NB4 (cell line): ENCODE results near the gene REPS2.

Experiments used
- CTCF ChIP-seq: IDR thresholded peaks from one replicate; pipeline ENCODE4 v1.5.1; 2012; ENCODE audit warnings: low read depth, low read length
- MAX ChIP-seq: IDR thresholded peaks from 2 replicates; pipeline ENCODE4 v1.6.1; 2011; ENCODE audit warnings: low read depth, low read length
- MYC ChIP-seq: IDR thresholded peaks from 2 replicates; pipeline ENCODE4 v1.6.1; 2011; ENCODE audit warnings: low read depth, low read length
- POLR2A ChIP-seq: IDR thresholded peaks from 2 replicates; pipeline ENCODE4 v1.6.1; 2011; ENCODE audit warnings: mild to moderate bottlenecking; ENCODE audit not compliant: insufficient read length; ENCODE audit errors: extremely low read depth

- TF ChIP-seq CTCF (no peak), POLR2A (no peak), MAX (no peak), MYC (no peak)
These were observed 130.9 kb downstream of the REPS2 start for GRCh38 chrX:17077361-17077760.
